SK-N-SH (cell line): ENCODE results near the gene STK38.

Experiments used
- CTCF ChIP-seq: fragments of 200-600 bp; sonication (generic); IDR thresholded peaks from 2 replicates; pipeline ENCODE4 v1.6.1; 2017; ENCODE audit warnings: antibody characterized with exemption, mild to moderate bottlenecking, moderate library complexity
- EP300 ChIP-seq, 2 experiments: IDR thresholded peaks; 2 replicates each; pipeline versions ENCODE4 v1.4.0 to v1.6.1; 2012; ENCODE audit warnings: borderline replicate concordance in 1 of 2, low read depth in 1 of 2, low read length in 1 of 2
- GABPA ChIP-seq: IDR thresholded peaks from 2 replicates; pipeline ENCODE4 v1.4.0; 2012; ENCODE audit warnings: low read depth, mild to moderate bottlenecking
- GATA2 ChIP-seq: sonication (generic); formaldehyde crosslinking; IDR thresholded peaks from 2 replicates; pipeline ENCODE4 v1.5.0; 2020; ENCODE audit warnings: mild to moderate bottlenecking, missing genetic modification reagents
- MAX ChIP-seq: IDR thresholded peaks from 2 replicates; pipeline ENCODE4 v1.4.0; 2012; ENCODE audit warnings: low read depth
- MEF2A ChIP-seq: IDR thresholded peaks from 2 replicates; pipeline ENCODE4 v1.4.0; 2012; ENCODE audit warnings: low read depth, borderline replicate concordance
- MXI1 ChIP-seq: IDR thresholded peaks from 2 replicates; pipeline ENCODE4 v1.6.1; 2012; ENCODE audit warnings: mild to moderate bottlenecking, low read depth, low read length, improper control_type of control experiment
- POLR2AphosphoS5 ChIP-seq: IDR thresholded peaks from 2 replicates; pipeline ENCODE4 v1.6.1; 2012; ENCODE audit warnings: low read depth, low read length
- RAD21 ChIP-seq: IDR thresholded peaks from 2 replicates; pipeline ENCODE4 v1.6.1; 2012; ENCODE audit warnings: mild to moderate bottlenecking, low read length
- REST ChIP-seq: IDR thresholded peaks from 2 replicates; pipeline ENCODE4 v1.6.1; 2012; ENCODE audit warnings: mild to moderate bottlenecking, low read depth, low read length, moderate library complexity
- TAF1 ChIP-seq: IDR thresholded peaks from 2 replicates; pipeline ENCODE4 v1.6.1; 2012; ENCODE audit warnings: low read depth, mild to moderate bottlenecking, low read length, moderate library complexity, borderline replicate concordance
- TCF12 ChIP-seq: IDR thresholded peaks from 2 replicates; pipeline ENCODE4 v1.4.0; 2012
- TEAD4 ChIP-seq: IDR thresholded peaks from 2 replicates; pipeline ENCODE4 v1.4.0; 2012; ENCODE audit warnings: mild to moderate bottlenecking, borderline replicate concordance; ENCODE audit not compliant: insufficient read depth

- no peak for TF ChIP-seq REST
- TF ChIP-seq MEF2A, result no peak
- no peak for TF ChIP-seq RAD21
- TF ChIP-seq CTCF, result no peak
- TF ChIP-seq MAX, result no peak
- no peak for TF ChIP-seq GABPA
- no peak for TF ChIP-seq GATA2 (CRISPR knock-in tag)
- no peak for TF ChIP-seq TAF1
- no peak for TF ChIP-seq POLR2AphosphoS5
- no peak for TF ChIP-seq MXI1
- no peak for TF ChIP-seq EP300 (IDR thresholded peaks at IDR 0.05; ENCODE audit: borderline replicate concordance in 1 of 2, low read depth in 1 of 2, low read length in 1 of 2)
- no peak for TF ChIP-seq TEAD4
- TF ChIP-seq TCF12, result no peak
Observed at GRCh38 chr6:36499918-36500317, 47.4 kb downstream of the STK38 start.
